Measurements from ENCODE around the gene NUDT3. TPM values are rescaled to one million over a fixed set of nuclear protein-coding genes. Genes with fewer than 3 reads are reported as not detected.
"Not testable (repeated sequence)": the region's sequence is repeated elsewhere in the genome, so short reads cannot be mapped to it uniquely, and the experiment has no call there.

NUDT3 gene
- total and polyA plus RNA-seq, 2 experiments from 2014 or later: 12.1 to 31.1 TPM

GRCh38 chr6:34329814-34330213 is 62.7 kb downstream of the NUDT3 start:
- not testable (repeated sequence) for H3K27me3 ChIP-seq (ENCODE audit: insufficient read depth); H3K4me3 ChIP-seq; H3K4me3 Mint-ChIP-seq; DNase-seq (ENCODE audit: low spot score); H3K27me3 Mint-ChIP-seq (ENCODE audit: insufficient read depth, low read depth, poor library complexity); H3F3A ChIP-seq (replicated peaks; ENCODE audit: low read depth); H2AFZ ChIP-seq; ATAC-seq; H3K4me1 ChIP-seq (ENCODE audit: insufficient read depth); H3K9me2 ChIP-seq (ENCODE audit: insufficient read depth); H3K27ac ChIP-seq (ENCODE audit: low read depth); H3K4me2 ChIP-seq; H3K9me3 Mint-ChIP-seq; H3K27ac Mint-ChIP-seq; H3K79me2 ChIP-seq (replicated peaks; ENCODE audit: insufficient read depth); H3K36me3 ChIP-seq (ENCODE audit: insufficient read depth)
- Mint-ChIP-seq H3K4me1 (peaks cover 15% of the 10 kb centered on the region), H3K36me3 (ENCODE audit: low read depth) (peaks cover 13% of the 10 kb centered on the region)
- peaks cover 12% of the 10 kb centered on the region for H4K20me1 ChIP-seq (replicated peaks; ENCODE audit: insufficient read depth)

DNA sequence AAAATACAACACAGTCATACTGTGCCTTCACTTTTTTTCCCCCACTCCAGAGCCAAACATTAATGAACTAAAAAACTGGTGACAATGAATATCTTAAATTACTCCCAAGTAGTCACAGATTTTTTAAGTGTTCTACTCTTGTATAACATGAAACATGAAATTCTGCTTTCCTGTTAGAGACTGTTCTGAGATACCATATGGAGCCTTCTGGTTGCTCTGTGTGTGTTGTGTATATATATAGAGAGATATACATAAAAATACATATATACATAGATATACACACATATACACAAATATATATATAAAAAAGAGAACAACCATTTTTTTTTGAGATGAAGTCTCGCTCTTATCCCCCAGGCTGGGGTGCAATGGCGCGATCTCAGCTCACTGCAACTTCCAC is 63.5 kb downstream of the NUDT3 start:
- no peak for ATAC-seq
- TF ChIP-seq, protein P1, sequence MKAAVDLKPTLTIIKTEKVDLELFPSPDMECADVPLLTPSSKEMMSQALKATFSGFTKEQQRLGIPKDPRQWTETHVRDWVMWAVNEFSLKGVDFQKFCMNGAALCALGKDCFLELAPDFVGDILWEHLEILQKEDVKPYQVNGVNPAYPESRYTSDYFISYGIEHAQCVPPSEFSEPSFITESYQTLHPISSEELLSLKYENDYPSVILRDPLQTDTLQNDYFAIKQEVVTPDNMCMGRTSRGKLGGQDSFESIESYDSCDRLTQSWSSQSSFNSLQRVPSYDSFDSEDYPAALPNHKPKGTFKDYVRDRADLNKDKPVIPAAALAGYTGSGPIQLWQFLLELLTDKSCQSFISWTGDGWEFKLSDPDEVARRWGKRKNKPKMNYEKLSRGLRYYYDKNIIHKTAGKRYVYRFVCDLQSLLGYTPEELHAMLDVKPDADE (IDR thresholded peaks at IDR 0.05): no peak
- TF ChIP-seq ZNF331 (CRISPR knock-in tag; IDR thresholded peaks at IDR 0.05; ENCODE audit: low read depth) (no peak), ZNF114 (CRISPR knock-in tag; IDR thresholded peaks at IDR 0.05) (no peak), CREB1 (CRISPR knock-in tag; IDR thresholded peaks at IDR 0.05; ENCODE audit: low read depth) (no peak)
- H3K27ac Mint-ChIP-seq: no peak overlapping the region

DNA sequence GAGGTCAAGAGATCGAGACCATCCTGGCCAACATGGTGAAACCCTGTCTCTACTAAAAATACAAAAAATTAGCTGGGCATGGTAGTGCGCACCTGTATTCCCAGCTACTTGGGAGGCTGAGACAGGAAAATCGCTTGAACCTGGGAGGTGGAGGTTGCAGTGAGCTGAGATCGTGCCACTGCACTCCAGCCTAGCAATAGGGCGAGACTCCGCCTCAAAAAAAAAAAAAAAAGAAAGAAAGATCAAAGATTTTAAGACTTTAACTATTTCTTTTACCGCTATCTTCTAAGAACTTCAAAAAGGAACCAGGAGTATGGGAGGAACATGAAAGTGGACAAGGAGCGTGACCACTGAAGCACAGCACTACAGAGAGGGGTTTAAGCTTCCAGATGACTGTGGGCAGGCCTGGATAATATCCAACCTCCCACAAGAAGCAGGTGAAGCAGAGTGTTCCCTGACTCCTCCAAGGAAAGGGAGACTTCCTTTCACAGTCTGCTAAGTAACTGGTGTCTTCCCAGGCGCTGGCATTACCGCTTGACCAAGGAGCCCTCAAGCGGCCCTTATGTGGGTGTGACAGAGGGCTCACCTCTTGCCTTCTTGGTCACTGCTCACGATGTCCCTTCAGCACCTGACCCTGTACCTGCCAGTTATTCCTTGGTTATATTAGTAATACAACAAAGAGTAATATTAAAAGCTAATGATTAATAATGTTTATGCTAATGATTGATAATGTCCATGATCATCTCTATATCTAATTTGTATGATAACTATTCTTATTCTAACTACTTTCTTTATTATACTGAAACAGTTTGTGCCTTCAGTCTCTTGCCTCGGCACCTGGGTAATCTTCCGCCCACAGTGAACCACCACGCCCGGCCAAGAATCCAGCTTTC is 64.9 kb downstream of the NUDT3 start:
- not testable (repeated sequence) for H3F3A ChIP-seq (replicated peaks; ENCODE audit: low read depth); H3K4me1 Mint-ChIP-seq; DNase-seq (ENCODE audit: low spot score); ATAC-seq; H3K79me2 ChIP-seq (replicated peaks; ENCODE audit: insufficient read depth); H3K27ac Mint-ChIP-seq; H3K4me1 ChIP-seq (ENCODE audit: insufficient read depth); H3K4me3 Mint-ChIP-seq; H3K27me3 ChIP-seq (ENCODE audit: insufficient read depth); H2AFZ ChIP-seq; H3K27me3 Mint-ChIP-seq (ENCODE audit: insufficient read depth, low read depth, poor library complexity); H3K36me3 ChIP-seq (ENCODE audit: insufficient read depth); H3K9me3 Mint-ChIP-seq; H3K4me2 ChIP-seq; H3K9me2 ChIP-seq (ENCODE audit: insufficient read depth); H3K4me3 ChIP-seq
- H3K36me3 Mint-ChIP-seq (ENCODE audit: low read depth): peaks cover 16% of the 10 kb centered on the region; the same call in 2 of the 3 replicates
- TF ChIP-seq, protein P2, sequence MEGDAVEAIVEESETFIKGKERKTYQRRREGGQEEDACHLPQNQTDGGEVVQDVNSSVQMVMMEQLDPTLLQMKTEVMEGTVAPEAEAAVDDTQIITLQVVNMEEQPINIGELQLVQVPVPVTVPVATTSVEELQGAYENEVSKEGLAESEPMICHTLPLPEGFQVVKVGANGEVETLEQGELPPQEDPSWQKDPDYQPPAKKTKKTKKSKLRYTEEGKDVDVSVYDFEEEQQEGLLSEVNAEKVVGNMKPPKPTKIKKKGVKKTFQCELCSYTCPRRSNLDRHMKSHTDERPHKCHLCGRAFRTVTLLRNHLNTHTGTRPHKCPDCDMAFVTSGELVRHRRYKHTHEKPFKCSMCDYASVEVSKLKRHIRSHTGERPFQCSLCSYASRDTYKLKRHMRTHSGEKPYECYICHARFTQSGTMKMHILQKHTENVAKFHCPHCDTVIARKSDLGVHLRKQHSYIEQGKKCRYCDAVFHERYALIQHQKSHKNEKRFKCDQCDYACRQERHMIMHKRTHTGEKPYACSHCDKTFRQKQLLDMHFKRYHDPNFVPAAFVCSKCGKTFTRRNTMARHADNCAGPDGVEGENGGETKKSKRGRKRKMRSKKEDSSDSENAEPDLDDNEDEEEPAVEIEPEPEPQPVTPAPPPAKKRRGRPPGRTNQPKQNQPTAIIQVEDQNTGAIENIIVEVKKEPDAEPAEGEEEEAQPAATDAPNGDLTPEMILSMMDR (conservative IDR thresholded peaks at IDR 0.05; ENCODE audit: low read depth in 2 of 2): 0 out of 4 replicates have a peak, but pooled peaks of 1 of the 2 experiments have one; percentile 8
- Histone ChIP-seq H3K27ac (ENCODE audit: low read depth) (peak overlapping the region; percentile 70; the same call in 1 of the 2 replicates), H4K20me1 (replicated peaks; ENCODE audit: insufficient read depth) (peaks cover 12% of the 10 kb centered on the region)

More for the DNA sequence above, 63.5 kb downstream of the NUDT3 start:
- no peaks in the 10 kb centered on the region for H3K9me2 ChIP-seq (ENCODE audit: insufficient read depth)
- peaks cover 14% of the 10 kb centered on the region for H3K4me1 Mint-ChIP-seq
- no peaks in the 10 kb centered on the region for H3F3A ChIP-seq (replicated peaks; ENCODE audit: low read depth)
- H3K27ac ChIP-seq (ENCODE audit: low read depth): no peak overlapping the region
- no peak for DNase-seq (ENCODE audit: low spot score)
- H3K4me1 ChIP-seq (ENCODE audit: insufficient read depth): no peaks in the 10 kb centered on the region
- H3K27me3 ChIP-seq (ENCODE audit: insufficient read depth): no peaks in the 10 kb centered on the region
- H2AFZ ChIP-seq: no peak overlapping the region
- no peaks in the 10 kb centered on the region for H3K36me3 ChIP-seq (ENCODE audit: insufficient read depth)
- no peak overlapping the region for H3K4me3 Mint-ChIP-seq
- peaks cover 3% of the 10 kb centered on the region for H3K27me3 Mint-ChIP-seq (ENCODE audit: insufficient read depth, low read depth, poor library complexity)
- 0 out of 2 replicates have a peak, but pooled peaks cover 3% of the 10 kb centered on the region for H3K79me2 ChIP-seq (replicated peaks; ENCODE audit: insufficient read depth)
- no peak overlapping the region for H3K4me3 ChIP-seq
- H4K20me1 ChIP-seq (replicated peaks; ENCODE audit: insufficient read depth): peaks cover 12% of the 10 kb centered on the region
- H3K9me3 Mint-ChIP-seq: no peaks in the 10 kb centered on the region
- H3K36me3 Mint-ChIP-seq (ENCODE audit: low read depth): peaks cover 13% of the 10 kb centered on the region
- no peak overlapping the region for H3K4me2 ChIP-seq
